RPMI7951 (cell line): Measurements from ENCODE around the gene FAM174C. TPM values are rescaled to one million over a fixed set of nuclear protein-coding genes. Genes with fewer than 3 reads are reported as not detected.

Experiments
- DNase-seq: peaks from one replicate; pipeline ENCODE4 v3.0.0-alpha.2; 2012; ENCODE audit warnings: low read depth
- total RNA-seq: library from RNA; depleted of rRNA; stranded (reverse); fragments of >200 nt; shearing (Covaris generic); gene quantifications from 2 replicates; pipeline ENCODE4 v1.2.3, GENCODE V29; 2014

The FAM174C gene
- total RNA-seq, 1 experiment from 2014 or later: 57.6 TPM

GRCh38 chr19:1260749-1261537 lies 14.4 kb upstream of the FAM174C start:
- DNase-seq: peak; percentile 92

GRCh38 chr19:1261538-1261797 lies 13.9 kb upstream of the FAM174C start:
- DNase-seq: no peak

- DNase-seq: peak; percentile 60
These were observed 13.3 kb upstream of the FAM174C start for GRCh38 chr19:1261798-1262622.

- DNase-seq: peak; percentile 63
These were observed 12.7 kb upstream of the FAM174C start for GRCh38 chr19:1262623-1263123.

- peak; percentile 55 for DNase-seq
These were observed 12.1 kb upstream of the FAM174C start for GRCh38 chr19:1263188-1263587.

GRCh38 chr19:1264801-1265614 lies 10.3 kb upstream of the FAM174C start:
- peak; percentile 97 for DNase-seq

GRCh38 chr19:1265615-1266128 lies 9.7 kb upstream of the FAM174C start:
- peak; percentile 99 for DNase-seq

- DNase-seq: peak; percentile 96
These were observed 9.0 kb upstream of the FAM174C start for GRCh38 chr19:1266129-1266915.

- peak; percentile 58 for DNase-seq
These were observed 8.3 kb upstream of the FAM174C start for GRCh38 chr19:1266916-1267476.

GRCh38 chr19:1267477-1268225 lies 7.7 kb upstream of the FAM174C start:
- DNase-seq: no peak

GRCh38 chr19:1268226-1269064 lies 6.9 kb upstream of the FAM174C start:
- no peak for DNase-seq

- peak; percentile 98 for DNase-seq
These were observed 6.3 kb upstream of the FAM174C start, which contains the start of gene CIRBP for GRCh38 chr19:1269065-1269477. Gene CIRBP (plus strand): TSS chr19:1269332. CDS start chr19:1270934, 1,602 bp downstream.

- peak; percentile 92 for DNase-seq
These were observed 5.7 kb upstream of the FAM174C start for GRCh38 chr19:1269478-1270212.

- no peak for DNase-seq
These were observed 5.0 kb upstream of the FAM174C start for GRCh38 chr19:1270213-1270853.

GRCh38 chr19:1270854-1271527 lies 4.3 kb upstream of the FAM174C start:
- no peak for DNase-seq

- DNase-seq: no peak
These were observed 3.6 kb upstream of the FAM174C start for GRCh38 chr19:1271528-1272422.
